SH-SY5Y (cell line): ENCODE data around the gene HLTF.

Experiments
- GATA2 ChIP-seq: IDR thresholded peaks from 2 replicates; pipeline ENCODE4 v1.6.1; 2011; ENCODE audit warnings: mild to moderate bottlenecking, low read depth, low read length
- GATA3 ChIP-seq: IDR thresholded peaks from 2 replicates; pipeline ENCODE4 v1.6.1; 2011; ENCODE audit warnings: low read depth, mild to moderate bottlenecking, low read length, moderate library complexity

GRCh38 chr3:148991219-148992026 is 94.9 kb downstream of the HLTF start, which contains the start of gene GYG1:
- no peak for TF ChIP-seq GATA3
- no peak for TF ChIP-seq GATA2
